Peyer's patch (tissue), 4 donors: ENCODE data around the gene ANP32B.

ENCODE experiments used
- POLR2A ChIP-seq, 2 donors: fragments of 450-650 bp; IDR thresholded peaks; one replicate each; pipeline ENCODE4 v1.5.1; 2017; ENCODE audit warnings: antibody characterized with exemption in 2 of 2, mild to moderate bottlenecking in 2 of 2, moderate library complexity in 2 of 2
- TF ChIP-seq, protein P1 (sequence below), 6 experiments: fragments of 450-650 bp in 4 of 6; fragments of 200-600 bp in 2 of 6; sonication (generic) in 1 of 6; IDR thresholded peaks; one replicate each; pipeline ENCODE4 v1.5.1; 2017 to 2019; ENCODE audit warnings: antibody characterized with exemption in 6 of 6, mild to moderate bottlenecking in 3 of 6, moderate library complexity in 1 of 6

DNA sequence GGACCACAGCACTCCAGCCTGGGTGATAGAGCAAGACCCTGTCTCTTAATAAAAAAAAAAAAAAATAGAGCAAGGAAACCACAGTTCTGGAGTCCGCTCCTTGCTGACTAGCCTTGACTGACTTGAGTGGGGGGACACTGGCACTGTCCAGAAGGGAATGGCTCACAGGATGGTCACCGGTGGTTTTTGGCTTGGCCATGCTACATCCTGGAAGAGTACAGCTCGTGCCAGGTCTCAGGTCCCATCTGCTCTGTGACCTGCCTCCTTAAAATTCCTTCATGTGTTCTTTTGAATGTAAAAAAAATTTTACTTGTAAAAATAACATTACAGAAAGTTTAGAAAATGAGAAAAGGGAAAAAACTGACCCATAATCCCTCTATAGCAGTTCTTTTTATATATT lies 79.0 kb downstream of the ANP32B start:
- TF ChIP-seq, protein P1, sequence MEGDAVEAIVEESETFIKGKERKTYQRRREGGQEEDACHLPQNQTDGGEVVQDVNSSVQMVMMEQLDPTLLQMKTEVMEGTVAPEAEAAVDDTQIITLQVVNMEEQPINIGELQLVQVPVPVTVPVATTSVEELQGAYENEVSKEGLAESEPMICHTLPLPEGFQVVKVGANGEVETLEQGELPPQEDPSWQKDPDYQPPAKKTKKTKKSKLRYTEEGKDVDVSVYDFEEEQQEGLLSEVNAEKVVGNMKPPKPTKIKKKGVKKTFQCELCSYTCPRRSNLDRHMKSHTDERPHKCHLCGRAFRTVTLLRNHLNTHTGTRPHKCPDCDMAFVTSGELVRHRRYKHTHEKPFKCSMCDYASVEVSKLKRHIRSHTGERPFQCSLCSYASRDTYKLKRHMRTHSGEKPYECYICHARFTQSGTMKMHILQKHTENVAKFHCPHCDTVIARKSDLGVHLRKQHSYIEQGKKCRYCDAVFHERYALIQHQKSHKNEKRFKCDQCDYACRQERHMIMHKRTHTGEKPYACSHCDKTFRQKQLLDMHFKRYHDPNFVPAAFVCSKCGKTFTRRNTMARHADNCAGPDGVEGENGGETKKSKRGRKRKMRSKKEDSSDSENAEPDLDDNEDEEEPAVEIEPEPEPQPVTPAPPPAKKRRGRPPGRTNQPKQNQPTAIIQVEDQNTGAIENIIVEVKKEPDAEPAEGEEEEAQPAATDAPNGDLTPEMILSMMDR (IDR thresholded peaks at IDR 0.05): no peak
- no peak for TF ChIP-seq POLR2A (IDR thresholded peaks at IDR 0.05)
